ENCODE results near the gene TICAM2.

The TICAM2 gene

DNA sequence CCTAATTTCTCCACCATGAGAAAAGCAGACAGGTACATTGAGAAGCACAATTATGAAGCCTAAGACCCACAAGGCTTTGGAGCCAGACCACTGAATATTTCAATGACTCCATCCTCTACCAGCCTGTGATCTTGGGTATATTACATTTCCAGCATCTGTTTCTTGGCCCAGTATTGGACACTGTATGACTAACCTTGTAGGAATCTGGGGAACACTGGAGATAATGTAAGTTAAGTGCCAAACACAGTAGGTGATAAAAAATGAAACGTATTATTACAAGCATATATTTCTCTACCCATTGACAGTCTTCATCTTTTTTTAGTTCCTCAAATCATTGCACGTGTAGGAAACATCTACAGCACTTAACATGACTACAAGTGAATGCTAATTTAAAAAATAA lies 29.1 kb downstream of the TICAM2 start:
- H3K79me2 ChIP-seq, result no peaks in the 10 kb centered on the region
- no peak overlapping the region for H3K4me2 ChIP-seq (ENCODE audit: low read length)
- H3K27ac ChIP-seq, result no peak overlapping the region
- no peaks in the 10 kb centered on the region for H3K4me1 ChIP-seq
- H3K9ac ChIP-seq, result no peak overlapping the region
- no peaks in the 10 kb centered on the region for H3K27me3 ChIP-seq (ENCODE audit: control insufficient read depth, insufficient read depth, low read length)
- H3K36me3 ChIP-seq (ENCODE audit: control insufficient read depth, insufficient read depth, low read length), result no peaks in the 10 kb centered on the region
- H2AFZ ChIP-seq, result no peak overlapping the region
- H3K4me3 ChIP-seq (ENCODE audit: low read depth, low read length), result no peak overlapping the region
- TF ChIP-seq, protein P1, sequence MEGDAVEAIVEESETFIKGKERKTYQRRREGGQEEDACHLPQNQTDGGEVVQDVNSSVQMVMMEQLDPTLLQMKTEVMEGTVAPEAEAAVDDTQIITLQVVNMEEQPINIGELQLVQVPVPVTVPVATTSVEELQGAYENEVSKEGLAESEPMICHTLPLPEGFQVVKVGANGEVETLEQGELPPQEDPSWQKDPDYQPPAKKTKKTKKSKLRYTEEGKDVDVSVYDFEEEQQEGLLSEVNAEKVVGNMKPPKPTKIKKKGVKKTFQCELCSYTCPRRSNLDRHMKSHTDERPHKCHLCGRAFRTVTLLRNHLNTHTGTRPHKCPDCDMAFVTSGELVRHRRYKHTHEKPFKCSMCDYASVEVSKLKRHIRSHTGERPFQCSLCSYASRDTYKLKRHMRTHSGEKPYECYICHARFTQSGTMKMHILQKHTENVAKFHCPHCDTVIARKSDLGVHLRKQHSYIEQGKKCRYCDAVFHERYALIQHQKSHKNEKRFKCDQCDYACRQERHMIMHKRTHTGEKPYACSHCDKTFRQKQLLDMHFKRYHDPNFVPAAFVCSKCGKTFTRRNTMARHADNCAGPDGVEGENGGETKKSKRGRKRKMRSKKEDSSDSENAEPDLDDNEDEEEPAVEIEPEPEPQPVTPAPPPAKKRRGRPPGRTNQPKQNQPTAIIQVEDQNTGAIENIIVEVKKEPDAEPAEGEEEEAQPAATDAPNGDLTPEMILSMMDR (IDR thresholded peaks at IDR 0.05), result no peak
- no peaks in the 10 kb centered on the region for H3K9me3 ChIP-seq (ENCODE audit: control insufficient read depth, low read length)

DNA sequence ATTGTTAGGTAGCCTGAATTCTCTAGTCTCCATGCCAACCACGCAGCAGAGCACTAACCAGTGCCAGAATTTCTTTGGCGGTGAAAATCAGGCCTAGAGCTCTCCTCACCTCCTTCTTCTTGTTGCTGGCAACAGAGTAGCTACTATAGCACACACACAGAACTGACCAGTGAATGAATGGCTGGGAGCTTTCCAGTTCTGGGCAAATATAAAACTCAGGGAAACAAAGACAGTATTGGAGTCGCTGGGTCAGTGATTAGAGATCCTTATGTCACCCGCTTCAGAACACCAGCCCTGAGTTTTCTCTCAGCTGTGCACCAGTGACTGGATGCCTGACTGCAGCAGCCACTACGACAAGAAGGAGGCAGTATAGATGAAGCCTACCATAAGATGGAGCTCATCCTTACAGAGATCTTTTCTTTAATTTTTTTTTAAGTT lies 30.8 kb downstream of the TICAM2 start:
- Histone ChIP-seq H2AFZ (no peak overlapping the region), H3K4me1 (no peaks in the 10 kb centered on the region), H3K9me3 (ENCODE audit: control insufficient read depth, low read length) (no peaks in the 10 kb centered on the region), H3K4me2 (ENCODE audit: low read length) (no peak overlapping the region), H3K79me2 (no peaks in the 10 kb centered on the region), H3K4me3 (ENCODE audit: low read depth, low read length) (no peak overlapping the region), H3K27me3 (ENCODE audit: control insufficient read depth, insufficient read depth, low read length) (no peaks in the 10 kb centered on the region), H3K9ac (no peak overlapping the region), H3K27ac (no peak overlapping the region), H3K36me3 (ENCODE audit: control insufficient read depth, insufficient read depth, low read length) (no peaks in the 10 kb centered on the region)
- TF ChIP-seq, protein P1 (IDR thresholded peaks at IDR 0.05), result no peak

DNA sequence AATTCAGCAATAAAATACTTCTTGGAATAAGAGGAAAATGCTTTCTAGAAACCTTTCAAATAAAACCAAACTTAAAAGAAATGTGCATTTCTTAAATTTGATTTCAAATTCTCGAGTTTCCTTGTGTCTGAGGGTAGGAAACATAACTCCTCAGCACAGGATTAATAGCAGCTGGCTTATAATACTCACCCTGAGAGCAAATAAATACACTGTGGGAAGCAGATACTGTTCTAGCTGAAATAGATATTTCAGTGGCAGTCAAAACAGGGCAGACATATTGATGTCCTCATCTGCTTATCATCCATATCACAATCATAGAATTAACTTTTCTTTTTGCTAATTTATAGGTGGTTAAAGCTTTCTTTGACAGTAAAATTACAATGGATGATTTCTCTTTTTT lies 33.6 kb downstream of the TICAM2 start:
- Histone ChIP-seq H3K79me2 (no peaks in the 10 kb centered on the region), H2AFZ (no peak overlapping the region), H3K4me3 (ENCODE audit: low read depth, low read length) (no peak overlapping the region), H3K9me3 (ENCODE audit: control insufficient read depth, low read length) (no peaks in the 10 kb centered on the region), H3K4me1 (no peaks in the 10 kb centered on the region), H3K27me3 (ENCODE audit: control insufficient read depth, insufficient read depth, low read length) (no peaks in the 10 kb centered on the region), H3K36me3 (ENCODE audit: control insufficient read depth, insufficient read depth, low read length) (no peaks in the 10 kb centered on the region), H3K9ac (no peak overlapping the region), H3K27ac (no peak overlapping the region), H3K4me2 (ENCODE audit: low read length) (no peak overlapping the region)
- TF ChIP-seq, protein P1 (IDR thresholded peaks at IDR 0.05), result no peak

DNA sequence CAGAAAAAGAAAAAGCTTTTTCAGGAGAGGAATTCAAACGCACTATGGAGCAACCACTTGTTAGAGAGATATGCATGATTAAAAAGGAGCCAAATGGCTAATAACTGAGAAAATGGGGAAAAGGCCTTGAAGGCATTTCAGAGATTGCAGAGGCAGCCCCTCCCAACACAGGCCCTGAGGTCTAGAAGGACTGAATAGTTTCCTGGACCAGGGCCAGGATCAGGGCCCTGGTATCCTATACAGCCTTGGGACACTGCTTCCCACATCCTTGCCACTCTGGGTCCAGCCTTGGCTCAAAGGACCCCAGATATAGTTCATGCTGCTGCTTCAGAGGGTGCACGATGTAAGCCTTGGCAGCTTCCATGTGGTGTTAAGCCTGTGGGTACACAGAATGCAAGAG lies 37.0 kb downstream of the TICAM2 start:
- H3K27me3 ChIP-seq (ENCODE audit: control insufficient read depth, insufficient read depth, low read length), result no peaks in the 10 kb centered on the region
- H3K9ac ChIP-seq, result no peak overlapping the region
- TF ChIP-seq, protein P1 (IDR thresholded peaks at IDR 0.05), result no peak
- no peaks in the 10 kb centered on the region for H3K9me3 ChIP-seq (ENCODE audit: control insufficient read depth, low read length)
- H3K4me2 ChIP-seq (ENCODE audit: low read length), result no peak overlapping the region
- H3K36me3 ChIP-seq (ENCODE audit: control insufficient read depth, insufficient read depth, low read length), result no peaks in the 10 kb centered on the region
- no peak overlapping the region for H3K27ac ChIP-seq
- no peaks in the 10 kb centered on the region for H3K4me1 ChIP-seq
- no peak overlapping the region for H3K4me3 ChIP-seq (ENCODE audit: low read depth, low read length)
- H3K79me2 ChIP-seq, result no peaks in the 10 kb centered on the region
- no peak overlapping the region for H2AFZ ChIP-seq

DNA sequence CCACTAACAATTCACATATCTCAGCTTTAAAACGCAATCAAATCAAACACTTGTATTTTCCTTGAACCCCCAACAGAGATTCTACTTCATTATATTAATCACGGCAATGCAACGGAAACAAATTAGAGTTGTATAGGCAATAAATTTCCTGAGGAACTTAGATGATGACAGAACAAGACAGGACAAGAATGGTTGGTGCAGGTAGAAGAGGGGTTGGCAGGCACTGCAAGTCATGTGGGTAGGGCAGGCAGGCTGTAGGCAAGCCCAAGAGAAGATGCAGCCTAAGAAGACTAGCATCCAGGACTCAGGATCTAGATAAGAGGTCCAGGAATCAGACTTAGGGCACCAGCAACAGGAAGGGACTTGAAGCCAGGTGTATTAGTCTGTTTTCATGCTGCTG lies 41.1 kb downstream of the TICAM2 start:
- TF ChIP-seq, protein P1 (IDR thresholded peaks at IDR 0.05), result no peak
- no peak overlapping the region for H3K27ac ChIP-seq
- H3K27me3 ChIP-seq (ENCODE audit: control insufficient read depth, insufficient read depth, low read length), result no peaks in the 10 kb centered on the region
- no peaks in the 10 kb centered on the region for H3K9me3 ChIP-seq (ENCODE audit: control insufficient read depth, low read length)
- H3K4me1 ChIP-seq, result no peaks in the 10 kb centered on the region
- H3K79me2 ChIP-seq, result no peaks in the 10 kb centered on the region
- H3K4me3 ChIP-seq (ENCODE audit: low read depth, low read length), result no peak overlapping the region
- H3K9ac ChIP-seq, result no peak overlapping the region
- H2AFZ ChIP-seq, result no peak overlapping the region
- H3K36me3 ChIP-seq (ENCODE audit: control insufficient read depth, insufficient read depth, low read length), result no peaks in the 10 kb centered on the region
- no peak overlapping the region for H3K4me2 ChIP-seq (ENCODE audit: low read length)
